Stimulated activated CD8-positive, alpha-beta memory T cell treated with anti-CD3 and anti-CD28 coated beads, Interleukin-4, amount 100 ng/mL, for 4 hours (primary cell): ENCODE measurements around the gene SFSWAP.
"Not testable (repeated sequence)": the region's sequence is repeated elsewhere in the genome, so short reads cannot be mapped to it uniquely, and the experiment has no call there.

ENCODE experiments used
- DNase-seq, 2 donors: peaks; one replicate each; pipeline ENCODE4 v3.0.0-alpha.2; 2020; ENCODE audit warnings: low read depth in 2 of 2, low spot score in 1 of 2

SFSWAP gene

DNA sequence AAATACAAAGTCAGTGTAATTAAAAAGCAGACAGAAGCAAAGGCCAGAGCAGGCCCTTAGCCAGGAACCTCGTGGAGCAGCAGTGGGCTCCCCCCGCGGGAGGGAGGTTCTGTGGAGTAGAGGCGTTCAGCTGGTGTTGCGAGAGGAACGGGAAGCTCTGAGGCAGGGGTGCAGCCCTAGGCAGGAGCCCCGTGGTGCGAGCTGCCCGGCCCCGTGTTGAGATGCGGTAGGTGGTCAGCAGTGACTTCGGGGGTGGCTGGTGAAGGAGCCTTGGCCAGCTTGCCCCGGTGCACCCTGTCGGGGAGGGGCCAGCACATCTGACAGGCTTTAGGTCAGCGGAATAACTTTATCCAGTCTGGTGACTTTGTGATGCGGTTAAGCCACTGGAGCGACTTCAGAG is 46.2 kb downstream of the SFSWAP start:
- no peak for DNase-seq

DNA sequence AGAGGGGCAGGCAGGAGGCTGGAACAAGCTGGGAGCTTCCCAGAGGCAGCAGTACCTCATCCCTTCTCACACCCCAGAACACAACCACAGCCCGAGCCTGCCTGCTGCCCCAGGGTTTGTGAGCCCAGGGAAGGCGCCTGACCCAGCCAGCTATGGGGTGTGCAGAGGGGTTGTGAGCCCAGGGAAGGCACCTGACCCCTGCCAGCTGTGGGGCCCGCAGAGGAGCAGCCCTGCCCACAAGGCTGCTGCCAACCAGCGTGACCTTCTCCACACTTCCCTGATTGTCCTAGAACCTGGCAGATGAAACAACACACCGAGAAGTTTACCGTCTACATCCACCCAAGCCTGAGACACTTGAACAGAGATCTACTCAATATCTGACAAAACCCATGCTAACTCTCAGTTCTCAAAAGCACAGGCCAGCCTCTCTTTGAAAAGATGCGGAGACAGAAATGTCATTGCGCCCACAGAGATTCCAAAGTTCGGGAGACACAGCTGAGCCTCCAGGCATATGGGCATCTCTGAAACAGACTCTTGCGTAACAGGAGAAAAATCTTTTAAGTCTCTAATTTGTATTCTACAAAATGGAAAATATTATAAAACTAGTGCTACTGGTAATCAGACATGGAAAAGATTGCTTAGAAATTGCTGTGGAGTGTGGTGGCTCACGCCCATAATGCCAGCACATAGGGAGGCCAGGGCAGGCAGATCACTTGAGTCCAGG is 47.3 kb downstream of the SFSWAP start:
- DNase-seq: no peak

DNA sequence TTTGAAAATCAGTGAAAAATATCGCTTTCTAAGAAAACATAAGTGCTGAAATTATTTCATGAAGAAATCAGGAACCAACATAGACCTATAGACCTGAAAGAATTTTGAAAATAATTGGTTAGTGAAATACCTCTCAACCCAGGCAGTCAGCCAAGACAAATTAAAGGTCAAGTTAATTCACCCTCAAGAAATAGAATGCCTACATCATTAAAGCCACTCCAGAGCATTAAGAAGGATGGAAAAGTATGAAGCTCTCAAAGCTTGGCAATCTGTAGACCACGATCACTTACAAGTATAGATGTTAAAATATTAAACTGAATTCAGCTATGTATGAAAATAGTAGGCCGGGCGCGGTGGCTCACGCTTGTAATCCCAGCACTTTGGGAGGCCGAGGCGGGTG is 48.3 kb downstream of the SFSWAP start:
- DNase-seq: no peak

DNA sequence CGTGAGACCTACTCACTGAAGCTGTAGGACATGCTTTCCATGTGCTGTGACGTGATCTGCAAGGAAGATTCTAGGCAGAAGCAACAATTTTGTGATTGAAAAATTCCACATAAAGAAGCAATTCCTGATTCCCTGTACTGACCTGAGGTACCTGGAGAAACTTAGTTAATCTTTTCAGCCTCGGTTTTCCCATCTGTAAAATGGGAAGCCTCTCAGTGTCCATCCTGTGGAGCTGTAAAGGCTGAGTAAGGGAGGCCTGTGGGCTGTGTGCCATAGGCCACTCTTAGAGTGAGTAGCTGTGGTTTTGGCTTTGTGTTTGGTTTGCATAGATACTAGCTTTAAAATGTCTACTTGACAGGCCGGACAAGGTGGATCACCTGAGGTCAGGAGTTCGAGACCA is 50.7 kb downstream of the SFSWAP start:
- DNase-seq: no peak

DNA sequence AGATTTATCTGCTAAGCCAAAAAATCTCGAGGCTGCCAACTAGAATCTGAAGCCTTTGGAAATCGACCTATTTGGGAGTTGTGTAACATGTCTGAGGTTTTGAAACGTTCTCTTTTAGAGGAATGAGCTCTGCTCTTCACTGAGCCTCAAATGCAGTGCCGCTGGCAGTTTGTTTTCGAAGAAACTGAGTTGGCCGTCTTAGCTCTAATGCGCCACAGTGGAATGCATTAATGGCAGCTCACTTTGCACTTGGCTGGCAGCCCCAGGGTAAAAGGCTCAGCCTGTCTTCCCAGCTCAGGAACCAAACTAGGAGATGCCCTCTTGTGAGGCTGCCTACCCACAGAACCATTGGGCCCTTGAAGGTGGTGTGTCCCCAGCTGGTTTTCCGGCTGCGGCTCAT is 53.8 kb downstream of the SFSWAP start:
- DNase-seq: no peak

DNA sequence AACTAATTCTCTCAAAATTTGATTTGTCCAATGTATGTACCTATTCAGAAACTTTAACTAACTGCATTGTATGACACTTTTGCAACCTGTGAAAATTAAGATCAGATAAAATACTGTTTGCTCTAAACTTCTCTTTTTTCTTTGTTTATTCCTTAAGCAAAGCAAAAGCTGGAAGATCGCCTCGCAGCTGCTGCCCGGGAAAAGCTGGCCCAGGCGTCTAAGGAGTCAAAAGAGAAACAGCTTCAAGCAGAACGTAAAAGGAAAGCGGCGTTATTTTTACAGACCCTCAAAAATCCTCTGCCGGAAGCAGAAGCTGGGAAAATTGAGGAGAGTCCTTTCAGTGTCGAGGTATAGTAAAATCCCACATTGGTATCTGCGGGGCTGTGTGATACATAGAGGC is 55.1 kb downstream of the SFSWAP start:
- no peak for DNase-seq

DNA sequence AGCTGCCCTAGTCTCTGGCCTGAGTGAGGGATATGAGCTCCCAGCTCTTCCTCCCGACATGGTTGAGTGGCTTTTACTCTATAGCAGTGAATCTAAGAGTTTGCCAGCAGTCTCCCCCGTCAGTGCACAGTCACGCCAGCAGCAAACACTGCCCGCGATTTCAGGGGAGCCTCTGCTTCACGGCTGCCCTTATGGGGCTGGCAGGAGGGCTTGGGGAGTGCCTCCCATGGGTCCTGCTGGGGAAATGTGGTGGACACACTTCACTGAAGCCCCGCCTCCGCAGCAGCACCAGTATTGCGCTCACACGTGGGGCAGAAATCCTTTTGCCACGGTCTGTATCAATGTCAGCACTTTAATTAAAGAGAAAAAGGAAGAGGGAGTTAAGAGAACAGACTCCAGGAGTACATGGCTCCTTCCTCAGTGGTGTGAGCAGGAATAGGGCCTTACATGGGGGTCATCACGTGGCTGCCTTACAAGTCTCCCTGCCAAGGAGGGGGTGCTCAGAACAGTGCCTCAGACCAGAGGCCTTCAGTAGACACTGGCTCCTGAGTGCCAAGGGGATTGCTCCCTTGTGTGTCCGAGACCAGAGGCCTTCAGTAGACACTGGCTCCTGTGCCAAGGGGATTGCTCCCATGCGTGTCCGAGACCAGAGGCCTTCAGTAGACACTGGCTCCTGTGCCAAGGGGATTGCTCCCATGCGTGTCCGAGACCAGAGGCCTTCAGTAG is 55.7 kb downstream of the SFSWAP start:
- no peak for DNase-seq

DNA sequence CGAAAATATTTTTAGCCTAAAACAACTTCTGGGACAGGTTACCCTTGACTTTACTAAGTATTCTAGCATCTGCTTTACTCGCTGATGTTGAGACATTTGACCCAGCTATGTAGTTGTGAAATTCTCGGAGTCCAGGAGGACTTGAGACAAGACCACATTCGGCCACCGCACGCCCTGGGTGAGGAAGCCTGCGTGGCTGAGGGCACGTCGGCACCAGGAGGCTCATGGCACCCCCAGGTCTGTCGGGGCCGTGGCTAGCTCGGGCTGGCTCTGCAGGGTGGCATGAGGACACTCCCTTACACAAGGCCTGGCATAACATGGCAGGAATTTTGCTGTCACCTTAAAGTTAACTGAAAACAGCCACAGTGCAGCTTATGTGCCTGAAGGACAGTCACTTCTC is 59.2 kb downstream of the SFSWAP start:
- no peak for DNase-seq

DNA sequence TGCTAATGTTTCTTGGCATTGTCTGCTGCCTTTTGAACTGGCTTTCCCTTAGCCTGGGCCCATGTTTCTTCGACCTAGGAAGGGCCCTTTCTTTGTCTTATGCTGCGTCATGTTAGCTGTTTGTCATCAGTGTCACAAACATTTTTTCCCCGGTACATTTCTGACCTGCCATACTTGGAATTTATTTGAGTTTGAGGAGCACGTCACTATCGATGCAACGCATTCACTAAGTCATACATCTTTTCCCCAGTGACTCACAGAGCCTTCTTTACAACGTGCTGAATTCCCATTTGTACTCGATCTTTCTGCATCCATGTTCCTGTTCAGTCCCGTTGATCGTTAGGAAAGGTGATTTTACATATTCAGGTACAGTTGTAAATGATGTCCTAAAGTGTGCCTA is 61.1 kb downstream of the SFSWAP start:
- no peak for DNase-seq

DNA sequence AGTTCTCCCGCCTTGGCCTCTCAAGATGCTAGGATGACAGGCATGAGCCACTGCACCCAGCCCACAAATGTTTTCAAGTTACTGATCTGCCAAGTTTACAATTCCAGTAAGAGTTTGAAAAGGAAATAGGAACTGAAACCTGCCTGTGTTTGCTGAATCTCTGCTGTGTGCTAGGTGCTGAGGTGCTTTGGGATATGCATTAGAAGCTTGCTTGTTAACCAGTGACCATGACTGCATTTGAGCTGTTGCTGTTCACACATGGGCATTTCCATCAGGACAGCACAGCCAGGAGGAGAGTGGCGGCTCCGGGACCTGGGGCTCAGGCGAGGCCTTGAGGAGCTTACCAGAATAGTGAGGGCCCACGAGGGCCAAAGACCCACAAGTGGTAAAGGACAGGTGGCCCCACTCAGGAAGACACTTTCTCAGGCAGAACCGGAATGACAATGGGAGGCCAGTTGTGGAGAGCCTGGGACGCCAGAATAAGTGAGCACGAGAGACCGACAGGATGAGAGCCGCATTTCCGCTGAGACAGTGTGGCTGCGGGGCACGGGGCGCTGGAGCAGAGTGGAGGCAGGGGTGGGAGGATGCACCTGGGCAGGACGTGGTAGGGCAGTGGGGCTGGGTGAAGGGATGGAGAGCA is 62.8 kb downstream of the SFSWAP start:
- DNase-seq: no peak

DNA sequence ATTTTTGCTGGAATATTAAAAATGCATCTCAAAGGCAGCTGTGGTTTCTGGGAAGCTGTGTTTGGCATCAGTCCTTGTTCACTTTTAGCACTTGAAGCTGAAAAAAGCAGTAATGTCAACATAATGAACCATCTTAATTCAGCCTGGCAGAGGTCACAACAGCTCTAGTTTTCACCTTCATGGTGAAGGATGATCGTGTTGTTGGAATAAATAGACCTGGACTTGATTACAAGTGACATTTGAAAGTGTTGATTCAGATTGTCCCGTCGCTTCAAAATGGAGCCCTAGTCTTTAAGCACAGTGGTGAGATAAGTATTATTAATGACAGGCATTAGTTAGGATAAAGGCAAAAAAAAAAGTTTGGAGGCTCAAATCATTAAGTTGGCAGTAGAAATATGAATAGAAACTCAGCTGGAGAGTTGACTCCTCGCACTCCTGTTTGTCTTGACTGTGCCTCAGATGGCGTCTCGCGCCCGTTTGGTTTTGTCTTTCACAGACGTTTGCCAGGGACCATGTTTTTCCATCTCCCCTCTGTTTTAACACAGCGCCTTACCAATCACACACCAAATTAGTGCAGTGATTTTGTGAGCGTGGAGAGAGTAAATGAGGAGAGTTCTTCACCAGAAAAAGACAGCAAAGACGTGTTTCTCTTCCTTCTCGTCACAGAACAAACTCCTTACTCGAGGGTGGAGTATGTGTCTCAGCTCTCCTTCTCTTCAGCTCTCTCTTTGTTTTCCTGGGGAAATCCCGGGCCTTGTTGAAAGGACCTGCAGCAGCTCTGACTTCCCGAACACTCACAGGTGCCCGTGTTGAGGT is 63.9 kb downstream of the SFSWAP start:
- DNase-seq: no peak

DNA sequence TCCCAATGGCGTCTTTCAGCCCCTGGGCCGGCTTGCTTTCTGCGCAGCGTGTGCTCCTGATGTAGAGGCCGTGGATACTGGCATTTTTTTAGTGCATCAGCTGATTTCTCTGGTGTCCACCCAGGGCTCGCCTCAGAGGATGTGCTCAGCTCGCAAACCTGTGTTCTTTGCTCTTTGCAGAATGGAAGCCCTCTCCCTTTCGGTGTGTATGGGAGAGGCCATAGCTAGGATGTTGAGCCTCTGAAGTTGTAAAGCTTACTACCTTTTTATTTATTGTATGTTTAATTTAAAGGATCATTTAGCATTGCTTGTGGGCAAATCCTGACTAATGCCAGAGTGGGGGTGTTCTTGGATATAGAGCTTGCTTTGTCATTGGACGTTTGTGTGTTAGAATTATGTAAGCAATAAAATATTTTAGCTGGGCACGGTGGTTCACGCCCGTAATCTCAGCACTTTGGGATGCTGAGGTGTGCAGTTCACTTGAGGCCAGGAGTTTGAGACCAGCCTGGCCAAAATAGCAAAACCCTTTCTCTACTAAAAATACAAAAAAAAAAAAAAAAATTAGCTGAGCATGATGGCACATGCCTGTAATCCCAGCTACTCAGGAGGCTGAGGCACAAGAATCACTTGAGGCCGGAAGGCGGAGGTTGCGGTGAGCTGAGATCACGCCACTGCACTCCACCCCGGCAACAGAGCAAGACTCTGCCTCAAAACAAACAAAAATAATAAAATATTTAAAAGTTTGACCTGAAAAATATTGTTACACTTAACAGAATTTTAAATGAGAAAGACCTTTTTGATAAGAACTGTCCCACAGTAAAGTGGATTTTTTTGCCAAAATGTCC is 64.7 kb downstream of the SFSWAP start:
- no peak for DNase-seq

DNA sequence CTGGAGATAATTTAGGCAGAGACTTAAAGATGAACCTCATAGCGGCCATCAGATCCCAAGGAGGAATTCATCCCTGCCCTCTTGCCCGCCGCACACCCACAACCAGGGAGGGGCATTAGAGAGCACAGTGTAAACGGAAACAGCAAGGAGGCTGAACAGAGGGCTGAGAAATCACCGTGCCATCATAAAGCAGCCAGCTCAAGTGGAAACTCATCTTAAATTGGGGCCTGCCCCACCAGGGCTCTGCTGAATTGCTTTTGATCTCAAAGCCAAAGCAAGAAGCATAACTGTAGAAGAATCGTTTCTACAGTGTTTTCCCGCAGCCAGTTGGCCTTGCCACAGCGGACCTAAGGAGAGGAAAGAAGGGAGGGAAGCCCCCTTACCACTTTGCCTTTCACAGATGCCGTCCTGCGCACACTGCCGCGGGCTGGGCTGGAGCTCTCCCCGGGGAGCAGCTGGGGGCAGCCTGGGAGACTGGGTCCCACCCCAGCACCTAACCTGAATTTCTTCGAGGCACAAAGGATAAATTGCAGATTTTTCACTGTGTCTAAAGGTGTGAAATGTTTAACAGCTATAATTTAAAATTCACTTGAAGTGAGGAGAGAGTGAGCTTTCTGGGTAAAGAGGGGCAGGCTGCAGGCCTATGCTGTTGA is 65.5 kb downstream of the SFSWAP start:
- no peak for DNase-seq

DNA sequence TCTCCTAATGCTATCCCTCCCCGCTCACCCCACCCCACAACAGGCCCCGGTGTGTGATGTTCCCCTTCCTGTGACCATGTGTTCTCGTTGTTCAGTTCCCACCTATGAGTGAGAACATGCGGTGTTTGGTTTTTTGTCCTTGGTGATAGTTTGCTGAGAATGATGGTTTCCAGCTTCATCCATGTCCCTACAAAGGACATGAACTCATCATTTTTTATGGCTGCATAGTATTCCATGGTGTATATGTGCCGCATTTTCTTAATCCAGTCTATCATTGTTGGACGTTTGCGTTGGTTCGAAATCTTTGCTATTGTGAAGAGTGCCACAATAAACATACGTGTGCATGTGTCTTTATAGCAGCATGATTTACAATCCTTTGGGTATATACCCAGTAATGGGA is 66.4 kb downstream of the SFSWAP start:
- not testable (repeated sequence) for DNase-seq

DNA sequence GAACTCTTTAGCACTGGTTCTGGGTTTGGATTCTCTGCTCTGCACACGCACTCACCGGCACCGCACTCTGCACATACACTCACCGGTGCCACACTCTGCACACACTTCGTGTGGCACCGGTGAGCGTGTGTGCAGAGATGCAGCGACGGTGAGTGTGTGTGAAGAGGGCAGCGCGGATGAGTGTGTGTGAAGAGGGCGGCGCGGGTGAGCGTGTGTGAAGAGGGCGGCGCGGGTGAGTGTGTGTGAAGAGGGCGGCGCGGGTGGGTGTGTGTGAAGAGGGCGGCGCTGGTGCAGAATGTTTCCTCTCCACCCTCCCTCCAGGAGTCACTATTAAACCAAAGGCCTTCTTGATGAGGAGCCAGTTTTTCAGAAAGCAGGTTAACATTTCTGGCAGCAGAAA is 68.1 kb downstream of the SFSWAP start:
- no peak for DNase-seq

DNA sequence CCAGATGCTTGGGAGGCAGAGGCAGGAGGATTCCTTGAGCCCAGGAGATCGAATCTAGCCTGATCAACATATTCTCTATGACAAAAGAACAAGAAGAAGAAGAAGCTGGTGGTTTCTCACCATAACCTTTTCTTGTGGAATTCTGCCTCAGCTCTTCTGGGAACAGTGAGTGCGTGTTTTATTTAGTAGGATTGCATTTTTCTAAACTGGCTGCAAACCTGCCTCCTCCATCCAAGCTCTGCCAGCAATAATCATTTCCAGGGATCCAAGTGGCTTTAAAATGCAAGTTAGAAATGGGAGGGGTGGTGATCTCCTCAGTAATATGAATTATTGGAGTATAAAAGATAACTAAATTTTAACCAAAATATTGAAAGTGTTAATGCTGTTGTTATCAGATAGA is 71.2 kb downstream of the SFSWAP start:
- no peak for DNase-seq

DNA sequence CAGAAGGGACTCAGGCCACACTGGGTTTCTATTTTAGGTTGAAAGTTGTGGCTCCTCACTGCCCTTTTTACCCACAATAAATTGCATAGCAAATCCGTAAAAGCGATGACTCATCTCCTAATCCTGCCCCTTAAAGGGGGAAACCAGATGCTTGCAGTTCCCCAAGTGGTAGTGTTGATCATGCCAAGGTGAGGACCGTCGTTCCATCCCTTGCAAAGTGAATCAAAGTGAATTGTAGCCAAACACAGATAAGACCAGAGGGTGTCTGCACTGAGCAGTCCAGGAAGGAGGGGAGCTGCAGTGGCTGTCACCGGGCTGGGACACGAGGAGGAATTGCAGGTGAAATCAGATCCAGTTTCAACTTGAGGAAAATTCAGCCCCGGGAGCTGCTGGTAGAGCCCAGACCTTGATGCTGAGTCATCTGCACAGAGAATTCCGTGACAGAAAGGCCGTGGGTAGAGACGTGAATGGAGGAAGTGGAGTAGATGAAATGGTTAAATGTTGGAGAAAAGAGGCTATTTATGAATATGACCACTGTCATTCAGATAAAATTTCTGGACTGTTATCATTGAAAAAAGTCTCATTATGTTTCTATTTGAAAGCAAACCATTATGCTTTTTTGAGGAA is 73.1 kb downstream of the SFSWAP start:
- DNase-seq: no peak

DNA sequence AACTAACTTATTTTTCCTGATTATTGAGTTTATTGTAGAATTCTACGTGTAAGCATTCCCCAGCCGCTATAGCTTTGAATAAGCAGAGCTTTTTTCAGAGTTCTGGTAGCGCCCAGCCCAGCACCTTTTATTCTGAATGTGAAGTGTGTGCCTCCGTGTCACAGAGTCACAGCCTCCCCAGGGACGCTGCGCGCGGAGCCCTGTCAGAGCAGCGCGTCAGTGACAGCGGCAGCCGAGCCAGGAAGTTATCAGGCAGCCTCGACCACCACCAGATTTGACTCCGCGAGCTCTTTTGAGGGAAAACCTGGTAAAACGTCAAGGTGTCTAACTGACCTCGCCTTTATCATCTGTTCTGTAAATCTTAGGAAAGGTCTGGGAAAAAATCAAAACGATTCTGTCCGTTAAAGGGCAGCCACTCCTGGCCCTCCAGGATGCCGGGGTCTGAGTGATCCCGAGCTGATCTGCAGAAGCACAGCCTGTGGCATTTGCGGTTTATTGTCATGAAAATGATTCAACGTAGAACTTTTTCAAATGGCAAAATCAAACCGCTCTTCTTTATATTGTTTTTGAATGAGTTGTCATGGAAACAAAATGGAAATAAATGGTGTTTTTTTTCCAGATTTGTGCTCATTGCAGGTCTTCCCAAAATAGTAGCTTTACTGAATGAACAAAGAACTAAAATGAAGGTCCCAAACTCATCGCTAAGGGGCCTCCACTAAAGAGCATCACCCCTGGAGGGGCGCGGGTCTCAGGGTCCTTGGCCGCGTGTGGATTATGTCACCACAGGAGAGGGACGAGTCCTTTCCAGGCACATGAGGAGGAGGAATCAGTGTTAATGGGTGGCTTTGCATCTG is 74.2 kb downstream of the SFSWAP start:
- no peak for DNase-seq
